C4-2B (cell line): ENCODE data around the gene CD24.

ENCODE experiments used
- ZFX ChIP-seq: fragments of 450-650 bp; IDR thresholded peaks from 2 replicates; pipeline ENCODE4 v1.6.1; 2017
- TF ChIP-seq, protein P1 (sequence below): fragments of 450-650 bp; conservative IDR thresholded peaks from 2 replicates; pipeline ENCODE4 v1.5.1; 2017; ENCODE audit warnings: mild to moderate bottlenecking

DNA sequence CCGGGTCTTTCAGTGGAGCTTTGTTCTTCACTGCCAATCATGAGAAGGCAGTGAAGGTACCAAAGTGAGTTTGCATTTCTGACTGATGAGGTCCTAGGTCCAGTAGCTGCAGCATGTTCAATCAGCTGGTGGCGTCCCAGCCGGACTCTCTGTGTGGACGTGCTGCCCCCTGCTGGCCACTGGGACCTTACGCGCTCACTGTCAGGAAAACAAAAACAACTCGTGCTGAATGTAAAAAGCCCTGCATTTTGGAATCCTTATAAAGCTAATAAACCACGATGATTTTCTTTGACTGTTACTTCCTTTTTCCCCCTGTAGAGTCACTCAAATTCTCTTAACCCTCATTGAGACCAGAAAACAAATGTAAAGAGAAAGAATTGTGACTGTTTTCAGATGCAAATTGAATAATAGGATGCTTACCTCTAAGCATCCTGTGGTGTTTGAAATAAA lies 4.9 kb upstream of the CD24 start:
- TF ChIP-seq, protein P1, sequence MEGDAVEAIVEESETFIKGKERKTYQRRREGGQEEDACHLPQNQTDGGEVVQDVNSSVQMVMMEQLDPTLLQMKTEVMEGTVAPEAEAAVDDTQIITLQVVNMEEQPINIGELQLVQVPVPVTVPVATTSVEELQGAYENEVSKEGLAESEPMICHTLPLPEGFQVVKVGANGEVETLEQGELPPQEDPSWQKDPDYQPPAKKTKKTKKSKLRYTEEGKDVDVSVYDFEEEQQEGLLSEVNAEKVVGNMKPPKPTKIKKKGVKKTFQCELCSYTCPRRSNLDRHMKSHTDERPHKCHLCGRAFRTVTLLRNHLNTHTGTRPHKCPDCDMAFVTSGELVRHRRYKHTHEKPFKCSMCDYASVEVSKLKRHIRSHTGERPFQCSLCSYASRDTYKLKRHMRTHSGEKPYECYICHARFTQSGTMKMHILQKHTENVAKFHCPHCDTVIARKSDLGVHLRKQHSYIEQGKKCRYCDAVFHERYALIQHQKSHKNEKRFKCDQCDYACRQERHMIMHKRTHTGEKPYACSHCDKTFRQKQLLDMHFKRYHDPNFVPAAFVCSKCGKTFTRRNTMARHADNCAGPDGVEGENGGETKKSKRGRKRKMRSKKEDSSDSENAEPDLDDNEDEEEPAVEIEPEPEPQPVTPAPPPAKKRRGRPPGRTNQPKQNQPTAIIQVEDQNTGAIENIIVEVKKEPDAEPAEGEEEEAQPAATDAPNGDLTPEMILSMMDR, result peak; percentile 94
- TF ChIP-seq ZFX, result no peak
